Endothelial cell of umbilical vein (primary cell): ENCODE results near the gene PCDH9. TPM values are rescaled to one million over a fixed set of nuclear protein-coding genes. Genes with fewer than 3 reads are reported as not detected.

Experiments used
- BruUV-seq: library from RNA; stranded (reverse); fragments of 400-500 nt; replicated peaks from 2 replicates; lab custom pipeline; 2021; lab: Mats Ljungman, UMichigan
- CTCF ChIA-PET: fragments of 300-600, 350-600 bp; sonication (Branson Sonifier 250); formaldehyde crosslinking; loops from one replicate; lab custom pipeline; 2021; ENCODE audit warnings: antibody characterized with exemption, inconsistent platforms; lab: Charles Lee
- POLR2A ChIA-PET: fragments of 300-600, 350-600 bp; sonication (Branson Sonifier 250); formaldehyde crosslinking; loops from one replicate; lab custom pipeline; 2021; ENCODE audit warnings: antibody characterized with exemption, inconsistent platforms; lab: Charles Lee
- DNase-seq: peaks from one replicate; pipeline ENCODE4 v3.0.0-alpha.2; 2011; ENCODE audit warnings: low read depth, low spot score
- FAIRE-seq: peaks from 2 replicates; lab custom pipeline; 2011; peaks lifted over from hg19 to GRCh38; lab: Jason Lieb, UNC
- H2AFZ ChIP-seq: 2 replicates; pipeline ENCODE4 v1.6.0; 2012; ENCODE audit warnings: low read depth, low read length, control low read depth, inconsistent platforms
- H3K27ac ChIP-seq: 2 replicates; pipeline ENCODE4 v1.5.1; 2011; ENCODE audit warnings: low read depth, mild to moderate bottlenecking, control low read depth, low read length, moderate library complexity; ENCODE audit not compliant: insufficient read depth
- H3K27me3 ChIP-seq, 2 experiments: 2 replicates each; pipeline versions ENCODE4 v1.6.0 to v1.6.1; 2011; ENCODE audit warnings: low read length in 2 of 2, mixed read lengths in 1 of 2; ENCODE audit not compliant: control insufficient read depth in 2 of 2, insufficient read depth in 2 of 2
- H3K36me3 ChIP-seq, 2 experiments: 2 replicates in 1 of 2; 3 replicates in 1 of 2; pipeline ENCODE4 v1.5.1; 2011; ENCODE audit warnings: low read length in 2 of 2, mild to moderate bottlenecking in 1 of 2, moderate library complexity in 1 of 2; ENCODE audit not compliant: control insufficient read depth in 2 of 2, insufficient read depth in 2 of 2; ENCODE audit errors: extremely low read depth in 1 of 2
- H3K4me1 ChIP-seq: 3 replicates; pipeline ENCODE4 v1.5.1; 2011; ENCODE audit warnings: mild to moderate bottlenecking, low read length; ENCODE audit not compliant: control insufficient read depth, insufficient read depth; ENCODE audit errors: extremely low read depth
- H3K4me2 ChIP-seq: 2 replicates; pipeline ENCODE4 v1.6.1; 2011; ENCODE audit warnings: low read length, control low read depth, mixed read lengths; ENCODE audit not compliant: insufficient read depth
- H3K4me3 ChIP-seq, 3 experiments: fragments of 200-600 bp in 1 of 3; sonication (generic), shearing (Covaris generic) in 1 of 3; replicated peaks in 1 of 3; 2 replicates each; pipeline ENCODE4 v1.5.1; 2011 to 2016; ENCODE audit warnings: control low read depth in 3 of 3, low read length in 3 of 3, mild to moderate bottlenecking in 2 of 3, inconsistent platforms in 1 of 3, low read depth in 1 of 3, moderate library complexity in 1 of 3; ENCODE audit not compliant: insufficient read depth in 1 of 3
- H3K79me2 ChIP-seq: 2 replicates; pipeline ENCODE4 v1.6.0; 2012; ENCODE audit warnings: low read length, inconsistent platforms; ENCODE audit not compliant: control insufficient read depth, insufficient read depth
- H3K9ac ChIP-seq: replicated peaks from 2 replicates; pipeline ENCODE3; 2011; ENCODE audit warnings: low read length, control low read depth; ENCODE audit not compliant: insufficient read depth; ENCODE audit errors: extremely low read depth
- H3K9me1 ChIP-seq: replicated peaks from 3 replicates; pipeline ENCODE4 v1.6.0; 2011; ENCODE audit warnings: mild to moderate bottlenecking, low read length; ENCODE audit not compliant: control insufficient read depth, insufficient read depth; ENCODE audit errors: extremely low read depth
- H3K9me3 ChIP-seq: replicated peaks from 2 replicates; pipeline ENCODE4 v1.5.1; 2012; ENCODE audit warnings: low read length, inconsistent platforms; ENCODE audit not compliant: control insufficient read depth, insufficient read depth
- H4K20me1 ChIP-seq: replicated peaks from 2 replicates; pipeline ENCODE3; 2011; ENCODE audit warnings: mild to moderate bottlenecking, low read length; ENCODE audit not compliant: control insufficient read depth, insufficient read depth; ENCODE audit errors: extremely low read depth
- CTCF ChIP-seq, 2 donors: IDR thresholded peaks; 1 replicate in 1 of 2; 2 replicates in 1 of 2; pipeline ENCODE4 v1.5.1; 2011; ENCODE audit warnings: low read length in 2 of 2, mild to moderate bottlenecking in 2 of 2, moderate library complexity in 2 of 2, control low read depth in 1 of 2, inconsistent platforms in 1 of 2, low read depth in 1 of 2; ENCODE audit not compliant: insufficient read depth in 1 of 2; ENCODE audit errors: extremely low read depth in 1 of 2
- EZH2 ChIP-seq: IDR thresholded peaks from 2 replicates; pipeline ENCODE4 v1.6.1; 2012; ENCODE audit warnings: borderline replicate concordance, low read depth, mild to moderate bottlenecking, moderate library complexity, low read length, inconsistent platforms; ENCODE audit not compliant: severe bottlenecking
- FOS ChIP-seq: IDR thresholded peaks from 2 replicates; pipeline ENCODE4 v1.6.1; 2011; ENCODE audit warnings: mild to moderate bottlenecking, low read length, moderate library complexity, borderline replicate concordance; ENCODE audit not compliant: insufficient read depth
- GATA2 ChIP-seq: IDR thresholded peaks from 2 replicates; pipeline ENCODE4 v1.7.0; 2011; ENCODE audit warnings: low read depth, mild to moderate bottlenecking, moderate library complexity, mixed read lengths, low read length; ENCODE audit not compliant: insufficient read length, insufficient read depth
- JUN ChIP-seq: IDR thresholded peaks from 2 replicates; pipeline ENCODE4 v1.6.1; 2011; ENCODE audit warnings: borderline replicate concordance, low read depth; ENCODE audit not compliant: insufficient read length, insufficient read depth
- MAX ChIP-seq: IDR thresholded peaks from 2 replicates; pipeline ENCODE4 v1.6.1; 2011; ENCODE audit not compliant: insufficient read depth, insufficient read length
- MYC ChIP-seq: IDR thresholded peaks from one replicate; pipeline ENCODE4 v1.6.1; 2011; ENCODE audit warnings: mild to moderate bottlenecking, low read depth, low read length
- POLR2A ChIP-seq: IDR thresholded peaks from 2 replicates; pipeline ENCODE4 v1.6.1; 2012; ENCODE audit warnings: low read depth, mild to moderate bottlenecking, control low read depth, low read length
- POLR2AphosphoS5 ChIP-seq: IDR thresholded peaks from 2 replicates; pipeline ENCODE4 v1.6.1; 2012; ENCODE audit warnings: low read depth, mild to moderate bottlenecking, control low read depth, low read length, moderate library complexity; ENCODE audit not compliant: insufficient read depth
- dilution Hi-C: fragments of 300-500 bp; cut with MboI; formaldehyde crosslinking; loops from one replicate; pipeline ENCODE4 v1.15.0; 2019; ENCODE audit warnings: low sequenced_read_pairs; ENCODE audit not compliant: extremely low pct_ligation_motif_present
- intact Hi-C: fragments of 100-400 bp; cut with micrococcal nuclease; formaldehyde crosslinking; loops from one replicate; pipeline ENCODE4 v1.10.0; 2022
- polyA plus RNA-seq, 4 experiments: library from polyadenylated mRNA; depleted of rRNA in 3 of 4; stranded (reverse) in 3 of 4; unstranded in 1 of 4; fragments of >200 nt; gene quantifications; 2 replicates each; pipeline versions ENCODE4 v1.2.1 to v1.2.3, GENCODE V29; 2011 to 2012; ENCODE audit warnings: missing spikeins in 1 of 4
- total RNA-seq: library from RNA; stranded (reverse); gene quantifications from 2 replicates; pipeline ENCODE4 v1.2.3, GENCODE V29; 2021

The PCDH9 gene
- total and polyA plus RNA-seq, 2 donors (not counting 3 experiments of a cell fraction or from before 2014, with no cell fraction given), result 1.1 to 5.2 TPM

DNA sequence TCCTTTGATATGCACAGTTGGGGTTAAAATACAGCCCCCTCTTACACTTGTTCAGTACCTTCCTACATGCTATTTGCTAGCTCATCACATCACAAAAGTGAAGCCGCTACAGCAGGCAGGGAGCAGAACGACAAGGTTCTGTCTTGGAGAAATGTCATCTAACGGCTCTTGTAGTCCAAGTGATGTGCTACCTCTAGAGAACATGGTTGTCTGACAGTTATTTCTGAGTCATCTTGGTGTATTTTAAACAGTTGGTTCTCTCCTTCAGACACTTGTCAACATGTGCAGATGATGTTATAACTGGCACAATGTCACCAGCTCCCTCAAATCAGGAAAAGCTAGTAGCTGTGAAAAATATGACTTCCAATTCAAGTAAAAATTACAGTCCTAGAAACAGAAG lies 865.0 kb downstream of the PCDH9 start:
- no TSS peak for BruUV-seq
- no peak overlapping the region for H3K4me3 ChIP-seq
- POLR2A ChIA-PET, result no interaction called here
- no peaks in the 10 kb centered on the region for H3K4me1 ChIP-seq
- H3K79me2 ChIP-seq, result no peaks in the 10 kb centered on the region
- TF ChIP-seq GATA2 (no peak), CTCF (IDR thresholded peaks at IDR 0.05; ENCODE audit: extremely low read depth in 1 of 2, insufficient read depth in 1 of 2, low read depth in 1 of 2, low read length in 2 of 2) (no peak), MYC (no peak), FOS (no peak), EZH2 (no peak), MAX (no peak), POLR2A (no peak), POLR2AphosphoS5 (no peak), JUN (no peak)
- no peak overlapping the region for H3K27ac ChIP-seq
- dilution Hi-C loops, result no loop called here
- no peaks in the 10 kb centered on the region for H4K20me1 ChIP-seq
- no peak overlapping the region for H3K4me2 ChIP-seq
- DNase-seq (no peak), FAIRE-seq (no peak)
- H3K9me1 ChIP-seq, result no peaks in the 10 kb centered on the region
- H2AFZ ChIP-seq, result no peak overlapping the region
- CTCF ChIA-PET, result no interaction called here
- H3K36me3 ChIP-seq, result no peaks in the 10 kb centered on the region
- H3K9me3 ChIP-seq, result no peaks in the 10 kb centered on the region
- intact Hi-C loops, result no loop called here
- H3K27me3 ChIP-seq, result no peaks in the 10 kb centered on the region
- no peak overlapping the region for H3K9ac ChIP-seq
